Muscle of arm (tissue), 12 donors: ENCODE data around the gene STK10. TPM values are rescaled to one million over a fixed set of nuclear protein-coding genes. Genes with fewer than 3 reads are reported as not detected.

Experiments used
- DNase-seq: peaks from one replicate; pipeline ENCODE4 v3.0.0-alpha.2; 2013
- polyA plus RNA-seq, 12 donors: library from polyadenylated mRNA; unstranded; fragments of 120-200 nt; gene quantifications; one replicate each; pipeline ENCODE4 v1.2.1, GENCODE V29; 2013; ENCODE audit not compliant: insufficient read length in 12 of 12

The STK10 gene
- polyA plus RNA-seq, 12 donors, result 12.7 to 50.4 (median 19.7) TPM; not detected in 1

DNA sequence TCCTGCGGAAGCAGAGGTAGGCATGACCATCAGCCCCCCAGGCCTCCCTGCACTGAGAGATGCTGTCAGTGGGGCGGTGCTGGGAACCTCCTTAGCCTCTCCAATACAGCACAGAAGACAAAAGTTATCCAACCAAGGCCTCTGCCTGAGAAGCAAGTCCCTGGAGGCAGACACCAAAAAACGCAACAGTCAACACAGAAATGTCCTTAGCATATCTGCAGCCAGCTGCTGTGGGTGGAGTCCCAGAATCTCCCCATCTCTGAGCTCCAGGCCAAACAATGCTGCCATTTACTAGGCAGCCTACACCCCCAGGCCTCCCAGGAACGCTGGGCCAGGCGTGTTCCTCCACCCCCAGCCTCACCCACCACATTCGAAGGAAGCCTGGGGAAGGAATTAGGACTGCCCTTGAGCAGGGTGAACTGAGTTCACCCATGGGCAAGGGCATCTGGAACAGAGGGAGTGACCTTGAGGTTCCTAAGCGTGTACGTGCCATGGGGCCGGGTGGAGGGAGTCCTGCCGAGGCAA lies 43.7 kb downstream of the STK10 start:
- no peak for DNase-seq

DNA sequence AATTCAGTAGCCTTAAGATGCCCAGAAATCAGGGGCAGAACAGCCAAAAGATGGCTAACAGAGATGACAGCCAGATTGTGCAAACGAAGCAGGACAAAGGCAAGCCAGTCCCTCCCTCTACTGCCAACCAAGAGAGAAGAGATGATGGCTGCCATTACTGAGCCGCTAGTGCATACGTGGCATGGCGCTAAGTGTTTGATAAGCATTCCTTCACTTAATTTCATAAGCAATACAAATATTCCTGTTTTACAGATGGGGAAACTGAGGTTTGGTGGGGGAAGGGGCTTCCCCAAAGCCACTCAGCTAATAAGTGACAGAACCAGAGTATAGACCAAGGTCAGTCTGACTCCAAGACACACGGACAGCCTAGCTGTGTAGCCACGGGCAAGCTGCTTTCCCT lies 44.1 kb downstream of the STK10 start:
- DNase-seq, result no peak

DNA sequence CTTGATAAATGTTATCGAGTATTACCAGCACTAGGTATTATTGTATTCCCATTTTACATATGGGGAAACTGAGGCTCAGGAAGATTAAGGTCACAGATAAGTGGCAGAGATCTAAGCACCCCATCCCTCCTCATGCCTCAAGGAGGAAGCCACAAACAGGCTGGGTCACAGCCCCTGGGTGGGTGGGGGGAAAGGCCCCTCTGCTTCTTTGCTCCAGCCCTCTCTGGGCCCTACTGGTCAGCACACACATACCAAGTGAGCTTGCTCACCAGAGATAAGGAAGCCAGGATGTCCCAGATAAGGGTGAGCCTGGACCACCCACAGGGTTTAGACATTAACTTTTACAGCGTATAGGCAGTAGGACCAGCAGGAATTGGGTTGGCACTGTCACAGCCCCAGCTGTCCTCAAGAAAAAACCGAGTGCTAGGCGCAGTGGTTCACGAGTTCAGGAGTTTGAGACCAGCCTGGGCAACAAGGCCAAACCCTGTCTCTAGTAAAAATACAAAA lies 45.3 kb downstream of the STK10 start:
- DNase-seq, result no peak

DNA sequence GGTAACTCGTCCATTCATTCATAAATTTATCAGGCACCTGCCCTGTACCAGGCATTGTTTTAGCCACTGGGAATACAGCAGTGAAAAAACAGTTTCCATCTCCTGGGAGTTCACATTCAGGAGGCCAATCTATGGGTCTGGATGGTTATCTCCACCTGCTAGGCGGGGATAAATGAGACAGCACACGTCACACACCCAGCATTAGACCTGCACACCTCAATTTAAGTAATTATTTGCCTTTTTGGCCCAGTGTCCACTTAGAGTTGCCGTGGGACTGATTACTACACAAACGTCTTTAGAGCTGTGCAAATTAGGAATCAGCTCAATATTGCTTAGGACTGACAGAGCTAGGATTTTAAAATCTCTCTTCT lies 46.1 kb downstream of the STK10 start:
- DNase-seq, result no peak

DNA sequence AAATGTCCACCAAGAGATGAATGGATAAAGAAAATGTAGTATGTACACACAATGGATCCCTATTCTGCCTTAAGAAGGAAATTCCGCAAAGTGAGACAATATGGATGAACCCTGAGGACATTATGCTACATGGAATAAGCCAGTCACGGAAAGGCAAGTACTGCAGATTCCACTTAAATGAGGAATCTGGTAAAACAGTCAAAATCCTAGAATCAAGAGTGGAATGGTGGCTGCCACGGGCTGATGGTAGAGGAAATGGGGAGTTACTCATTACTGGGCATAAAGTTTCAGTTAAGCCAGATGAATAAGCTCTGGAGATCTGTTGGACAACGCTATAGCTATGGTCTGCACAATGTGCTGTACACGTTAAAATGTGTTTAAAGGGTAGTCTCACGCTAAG lies 47.2 kb downstream of the STK10 start:
- DNase-seq, result no peak

DNA sequence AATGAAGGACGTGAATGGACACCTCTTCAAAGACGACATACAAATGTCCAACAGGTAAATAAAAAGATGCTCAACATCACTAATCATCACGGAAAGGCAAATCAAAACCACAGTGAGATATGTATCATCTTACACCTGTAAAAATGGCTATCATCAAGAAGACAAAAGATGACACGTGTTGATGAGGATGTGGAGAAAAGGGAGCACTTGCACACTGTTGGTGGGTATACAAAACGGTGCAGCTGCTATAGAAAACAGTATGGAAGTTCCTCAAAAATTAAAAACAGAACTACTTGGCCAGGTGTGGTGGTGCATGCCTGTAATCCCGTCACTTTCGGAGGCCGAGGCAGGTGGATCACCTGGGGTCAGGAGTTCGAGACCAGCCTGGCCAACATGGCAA lies 47.9 kb downstream of the STK10 start:
- DNase-seq, result no peak

DNA sequence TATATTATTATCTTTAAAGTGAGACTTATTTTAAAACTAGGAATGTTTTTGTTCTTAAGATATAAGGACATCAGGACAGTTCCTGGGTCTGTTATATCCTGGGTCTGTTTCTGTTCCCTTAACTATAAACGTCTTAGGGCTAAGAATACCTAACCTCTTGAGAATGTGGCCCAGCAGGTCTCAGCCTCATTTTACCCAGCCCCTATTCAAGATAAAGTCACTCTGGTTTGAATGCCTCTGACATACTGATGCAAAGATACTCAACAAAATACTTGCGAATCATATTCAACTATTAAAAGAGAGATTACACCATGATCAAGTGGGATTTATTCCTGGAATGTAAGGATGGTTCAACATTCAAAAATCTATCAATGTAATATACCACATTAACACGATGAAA lies 51.0 kb downstream of the STK10 start:
- DNase-seq, result no peak

DNA sequence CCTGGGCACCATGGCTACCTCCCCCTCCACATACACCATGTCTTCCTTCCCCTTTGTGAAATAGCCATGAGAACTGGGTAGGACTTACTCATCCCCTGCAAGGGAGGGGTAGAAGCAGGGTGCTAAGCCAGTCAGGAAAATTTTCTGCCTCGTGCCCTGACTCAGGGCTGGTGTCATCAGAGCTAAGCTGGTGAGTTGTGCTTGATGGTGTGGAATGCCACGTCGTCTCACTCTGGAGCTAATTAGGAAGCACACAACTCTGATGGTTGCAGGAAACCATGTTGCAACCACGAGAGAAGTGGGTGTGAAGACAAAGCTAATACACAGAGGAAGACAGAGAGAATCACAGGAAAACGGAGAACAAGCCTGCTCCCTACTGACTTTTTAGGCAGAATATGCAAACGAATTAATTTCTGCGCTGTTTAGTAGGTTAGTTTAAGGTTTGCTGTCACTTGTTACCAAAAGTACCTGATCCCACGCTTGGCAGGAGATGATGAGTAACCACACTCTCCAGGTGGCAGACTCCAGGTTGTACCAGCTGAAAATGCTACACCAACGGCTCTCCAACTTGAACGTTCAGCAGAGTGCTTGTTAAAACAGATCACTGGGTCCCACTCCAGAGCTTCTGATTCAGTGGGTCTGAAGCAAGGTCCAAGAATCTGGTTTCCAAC lies 54.5 kb downstream of the STK10 start:
- DNase-seq, result no peak

DNA sequence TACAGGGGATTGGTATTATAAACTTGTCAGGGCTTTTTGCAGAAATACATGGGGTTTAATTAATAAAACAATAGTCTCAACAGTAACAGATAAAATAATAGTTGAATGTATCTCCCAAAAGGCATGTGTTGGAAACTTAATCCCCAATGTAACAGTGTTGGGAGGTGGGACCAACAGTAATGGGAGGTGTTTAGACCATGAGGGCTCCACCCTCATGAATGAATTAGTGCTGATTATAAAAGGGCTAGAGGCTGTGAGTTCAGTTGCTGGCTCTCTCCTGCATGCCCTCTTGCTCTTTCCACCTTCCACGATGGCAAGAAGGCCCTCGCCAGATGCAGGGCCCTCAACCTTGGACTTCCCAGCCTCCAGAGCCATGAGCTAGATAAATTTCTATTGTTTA lies 56.3 kb downstream of the STK10 start:
- no peak for DNase-seq

DNA sequence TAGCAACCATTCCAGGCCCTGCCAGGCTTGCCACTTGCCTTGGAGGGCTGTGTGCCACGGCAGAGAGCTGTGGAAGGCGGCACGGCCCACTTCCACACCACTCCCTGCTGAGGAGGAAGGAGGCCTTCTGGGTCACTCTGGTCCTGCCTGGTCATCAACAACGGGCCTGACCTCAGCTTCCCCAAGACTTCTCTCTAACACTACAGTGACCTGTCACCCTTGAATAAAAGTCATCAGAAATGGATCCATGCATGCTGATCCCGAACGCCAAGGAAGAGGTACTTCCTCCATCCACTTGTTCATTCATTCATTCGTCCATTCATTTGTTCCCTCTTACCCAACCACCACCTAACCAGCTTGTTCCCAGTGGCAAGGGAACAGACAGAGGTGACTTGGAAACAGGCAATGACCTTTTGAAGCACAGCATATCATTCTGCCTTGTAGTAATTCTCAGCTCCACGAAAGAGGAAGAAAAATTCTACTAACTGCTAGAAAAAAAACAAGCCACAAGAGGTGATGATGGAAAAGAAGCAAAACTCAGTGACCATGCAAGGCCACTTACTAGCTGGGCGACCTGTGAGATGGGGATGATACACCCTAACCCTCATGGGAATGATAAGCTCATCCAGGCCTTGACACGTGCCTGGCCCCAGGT lies 58.6 kb downstream of the STK10 start:
- DNase-seq, result no peak

DNA sequence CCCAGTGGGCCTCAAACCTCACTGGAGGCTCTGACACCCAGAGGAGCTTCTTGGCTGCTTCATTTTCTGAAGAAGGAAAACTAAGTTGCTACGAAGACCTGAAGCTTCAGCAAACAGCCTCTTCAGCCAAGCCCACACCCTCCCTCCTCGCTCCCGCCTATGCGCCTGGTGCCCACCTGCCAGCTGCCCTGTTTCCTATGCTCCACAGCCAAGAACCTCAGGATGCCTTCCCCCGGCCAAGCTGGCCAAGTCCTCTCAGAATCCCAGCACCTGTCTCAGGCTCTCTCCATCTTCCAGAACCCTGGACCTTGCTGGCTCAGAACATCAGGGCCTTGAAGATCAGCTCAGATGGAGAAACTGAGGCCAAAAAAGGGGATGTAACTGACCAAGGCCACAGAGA lies 60.4 kb downstream of the STK10 start:
- DNase-seq, result no peak

DNA sequence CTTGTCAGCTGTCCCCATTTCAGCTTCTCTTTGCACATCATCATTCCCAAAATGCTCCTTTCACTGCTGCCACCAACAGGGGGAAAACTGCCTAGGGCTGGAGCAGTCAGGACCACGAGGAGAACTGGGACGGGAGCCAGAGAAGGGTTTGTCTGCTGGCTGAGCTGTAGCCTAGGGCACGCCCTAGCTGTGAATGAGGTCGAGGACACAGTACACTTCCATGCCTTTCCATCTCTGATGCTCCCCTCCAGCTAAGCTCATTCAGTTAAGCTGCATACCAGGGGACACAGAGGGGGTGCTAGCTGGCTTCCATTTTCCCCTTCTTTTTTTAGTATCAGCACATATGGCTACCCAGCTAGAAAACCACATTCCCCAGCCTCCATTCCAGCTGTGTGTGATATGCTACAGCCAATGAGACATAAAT lies 64.7 kb downstream of the STK10 start:
- peak; percentile 72 for DNase-seq

DNA sequence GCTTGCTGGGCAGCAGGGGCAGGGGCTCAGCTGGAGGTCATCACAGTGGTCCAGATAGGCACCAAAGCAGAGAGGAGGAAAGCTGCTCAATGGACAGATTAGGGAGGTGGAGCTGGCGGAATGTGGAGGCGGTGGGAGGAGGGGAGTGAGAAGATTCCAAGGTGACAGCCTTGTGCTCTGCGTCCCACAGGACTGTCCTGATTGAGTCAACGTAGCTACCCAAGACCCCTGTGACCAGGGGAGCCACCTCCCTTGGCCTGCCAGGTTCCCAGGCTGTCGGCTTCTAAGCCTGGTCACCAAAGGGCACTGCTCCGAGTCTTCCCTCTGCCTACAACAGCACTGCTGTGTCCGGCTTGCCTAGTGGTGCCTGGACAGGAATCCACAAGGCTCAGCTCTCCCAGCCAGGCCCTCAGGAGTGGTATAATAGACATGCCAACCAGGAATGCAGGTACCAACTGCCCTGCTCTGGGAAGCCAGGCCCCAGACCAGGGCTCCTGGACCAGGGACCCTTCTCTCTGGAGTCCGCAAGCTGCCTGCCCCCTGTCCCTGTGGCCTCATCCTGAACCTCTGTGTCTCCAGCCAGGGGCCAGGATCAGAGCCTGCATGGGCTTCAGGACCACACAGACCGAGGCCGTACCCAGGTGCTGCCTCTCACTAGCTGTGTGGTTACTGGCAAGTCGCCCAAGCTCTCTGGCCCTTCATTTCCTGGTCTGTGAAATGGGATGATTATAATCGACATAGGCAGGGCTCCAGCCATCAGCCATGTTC lies 67.9 kb downstream of the STK10 start:
- DNase-seq, result no peak

DNA sequence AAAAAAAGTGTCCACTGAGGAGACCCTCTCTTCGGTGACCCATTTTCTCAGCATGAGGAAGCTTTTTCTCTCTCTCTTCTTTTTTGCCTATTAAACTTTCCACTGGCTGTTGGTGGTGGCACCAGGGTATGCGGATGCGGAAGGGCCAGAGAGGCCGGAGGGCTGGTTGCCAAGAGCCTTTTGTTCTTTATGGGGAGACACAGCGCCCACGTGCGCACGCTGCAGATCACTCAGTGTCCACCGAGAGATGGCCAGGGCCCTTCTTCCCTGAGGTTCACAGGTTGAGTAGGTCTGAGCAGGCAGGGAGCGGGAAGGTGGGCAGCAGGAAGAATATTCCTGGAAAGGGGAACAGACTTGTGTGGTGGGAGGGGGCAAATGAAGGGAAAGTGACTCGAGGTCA lies 69.1 kb downstream of the STK10 start:
- no peak for DNase-seq

DNA sequence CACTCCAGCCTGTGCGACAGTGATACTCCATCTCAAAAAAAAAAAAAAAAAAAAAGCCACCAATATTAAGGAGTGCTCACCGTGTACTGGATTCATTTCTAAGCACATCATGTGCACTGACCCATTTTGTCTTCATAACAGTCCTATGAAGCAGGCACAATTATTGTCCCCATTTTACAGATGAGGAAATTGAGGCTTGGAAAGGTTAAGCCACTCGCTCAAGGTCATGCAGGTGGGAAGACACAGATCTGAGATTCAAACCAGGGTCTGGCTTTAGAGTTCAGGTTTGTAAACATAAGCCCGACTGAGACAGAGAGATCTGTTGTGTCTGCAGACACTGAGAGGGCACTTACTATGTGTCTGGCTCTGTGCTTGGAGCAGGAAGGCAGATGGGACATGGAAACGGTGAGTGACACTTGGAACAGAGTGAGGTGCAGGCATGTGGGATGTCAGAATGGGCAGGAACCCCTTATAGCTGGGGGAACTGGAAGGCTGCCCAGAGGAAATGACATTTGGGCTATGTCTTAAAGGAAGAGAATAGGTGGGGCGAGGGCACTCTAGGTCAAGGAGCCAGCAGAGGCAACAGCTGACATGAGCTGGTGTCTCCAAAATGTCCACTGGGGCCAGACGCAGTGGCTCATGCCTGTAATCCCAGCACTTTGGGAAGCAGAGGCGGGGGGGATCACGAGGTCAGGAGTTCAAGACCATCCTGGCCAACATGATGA lies 69.9 kb downstream of the STK10 start:
- no peak for DNase-seq

DNA sequence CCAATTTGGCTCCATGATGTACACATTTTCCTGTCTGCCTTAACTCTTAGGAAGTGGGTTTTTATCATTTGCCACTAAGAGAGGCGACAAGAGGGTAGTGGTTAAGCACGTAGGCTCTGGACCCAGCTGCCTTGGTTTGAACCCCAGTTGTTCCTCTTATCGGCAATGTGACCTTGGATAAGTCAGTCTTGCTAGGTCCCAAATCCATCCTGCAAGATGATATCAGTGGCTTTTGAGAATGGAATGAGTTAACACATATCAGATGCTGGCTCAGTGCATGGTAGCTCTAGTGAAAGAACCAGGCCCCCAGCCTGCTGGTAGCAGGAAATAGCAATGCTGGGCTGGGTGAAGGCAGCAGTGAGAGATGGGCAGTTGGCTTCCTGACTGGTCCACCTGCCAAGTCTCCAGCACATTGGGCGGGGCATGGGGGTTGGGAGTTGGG lies 72.5 kb downstream of the STK10 start:
- no peak for DNase-seq

DNA sequence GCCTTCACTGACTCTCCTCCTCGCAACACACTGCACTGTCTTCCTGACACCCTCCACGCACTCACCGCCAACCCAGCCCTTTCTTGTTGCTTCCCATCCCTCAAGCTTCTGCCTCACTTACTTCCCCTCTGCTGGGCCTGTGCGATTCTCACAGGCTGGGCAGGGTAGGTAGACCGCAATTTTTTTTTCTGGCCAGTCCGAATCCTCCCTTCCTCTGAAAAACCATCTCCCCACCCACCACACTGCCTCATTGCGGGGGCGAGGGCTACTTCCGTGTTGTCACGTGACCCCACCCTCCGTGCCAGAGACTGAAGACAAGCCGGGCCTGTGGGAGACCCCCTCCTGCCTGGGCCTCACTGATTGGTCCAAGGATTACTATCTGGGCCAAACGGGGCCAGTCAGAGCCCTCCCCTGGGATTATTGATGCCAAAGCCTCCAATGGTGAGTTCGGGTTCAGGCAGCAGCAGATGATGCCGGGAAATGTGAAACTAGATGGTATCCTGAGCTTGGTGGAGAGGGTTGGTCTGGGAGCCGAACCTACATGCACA lies 73.1 kb downstream of the STK10 start:
- no peak for DNase-seq

DNA sequence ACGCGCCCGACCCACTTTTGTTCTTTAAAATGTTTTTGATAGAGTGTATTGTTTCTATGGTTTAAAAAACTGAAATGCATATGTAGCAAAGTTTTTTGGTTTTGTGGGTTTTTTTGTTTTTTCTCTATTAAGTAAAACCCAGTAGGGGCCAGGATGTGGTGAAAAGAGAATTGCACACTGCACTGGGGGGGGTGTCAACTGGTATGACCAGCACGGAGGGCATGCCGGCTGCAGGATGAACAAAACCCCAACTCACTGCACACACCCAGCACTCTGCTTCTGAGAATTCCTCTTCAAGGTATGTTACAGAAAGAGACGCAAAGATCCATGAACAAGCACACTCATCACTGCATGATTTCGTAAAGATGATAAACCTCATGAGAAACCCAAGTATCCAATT lies 75.0 kb downstream of the STK10 start:
- DNase-seq, result no peak

DNA sequence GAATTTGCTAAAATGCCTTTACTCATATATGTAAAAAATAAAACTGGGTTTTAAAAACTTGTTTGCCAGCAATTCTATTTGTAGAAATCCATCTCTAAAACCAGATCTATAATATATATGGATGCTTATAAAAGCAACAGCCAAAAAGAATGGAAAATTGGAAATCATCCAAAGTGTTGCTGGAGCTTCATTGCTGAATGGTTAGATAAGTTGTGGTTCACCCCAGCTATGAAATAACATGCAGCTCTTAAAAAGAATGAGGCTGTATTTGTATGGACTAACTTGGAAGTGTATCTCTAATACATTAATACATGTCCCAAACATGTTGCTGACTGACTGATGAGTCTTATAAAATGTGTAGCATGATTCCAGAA lies 76.2 kb downstream of the STK10 start:
- peak; percentile 75 for DNase-seq

DNA sequence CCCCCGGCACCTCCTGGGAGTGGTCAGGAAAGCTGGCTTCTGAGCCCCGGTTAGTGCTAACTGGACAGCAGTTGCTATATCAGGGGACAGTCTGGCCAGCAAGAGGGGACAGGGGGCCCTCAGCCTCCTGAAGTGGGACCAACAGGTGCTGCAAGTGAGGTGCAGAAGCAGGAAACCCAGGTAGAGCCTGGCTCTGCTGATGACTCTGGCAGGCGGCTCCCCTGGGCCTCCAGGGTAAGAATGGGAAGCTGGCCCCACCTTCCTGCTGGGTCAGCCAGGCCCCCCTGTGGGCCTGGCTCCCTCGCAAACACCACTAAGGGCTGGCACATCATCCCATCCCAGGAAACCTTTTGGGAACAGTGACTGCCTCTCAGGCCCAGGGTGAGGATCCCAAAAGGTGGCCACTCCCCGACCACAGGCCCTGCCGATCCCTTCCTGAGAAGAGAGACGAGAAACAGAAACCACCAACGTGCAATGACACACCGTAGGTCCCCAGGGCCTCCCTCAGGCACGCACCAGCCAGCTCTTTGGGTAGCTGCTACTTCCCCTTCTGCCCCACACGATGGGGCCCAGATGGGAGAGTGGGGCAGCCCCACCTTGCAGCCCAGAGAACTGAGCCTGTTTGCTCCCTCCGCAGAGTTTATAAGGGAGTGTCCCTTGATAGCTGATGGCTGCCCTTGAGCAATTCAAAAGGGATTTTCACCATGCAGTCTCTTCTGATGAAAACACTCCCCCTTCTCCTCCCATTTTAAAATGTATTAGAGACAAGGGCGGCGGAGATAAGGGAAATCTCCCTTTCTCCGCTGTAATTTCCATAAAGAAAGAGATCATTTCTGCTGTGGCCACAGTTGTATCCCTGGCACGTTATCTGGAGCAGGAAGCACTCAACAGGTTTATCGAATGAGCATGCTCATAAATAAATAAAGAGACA lies 76.8 kb downstream of the STK10 start:
- DNase-seq, result no peak
